IMR-90 (cell line): ENCODE data around the gene PUS3. TPM values are rescaled to one million over a fixed set of nuclear protein-coding genes. Genes with fewer than 3 reads are reported as not detected.

ENCODE experiments used
- ATAC-seq: fragments of 200-7000 bp; cut with Tn5 transposase; 2 replicates; pipeline ENCODE4 v1.9.1; 2020; ENCODE audit warnings: low read depth, mild to moderate bottlenecking, moderate library complexity
- BruUV-seq: library from RNA; stranded (reverse); fragments of 400-500 nt; replicated peaks from 2 replicates; lab custom pipeline; 2021; lab: Mats Ljungman, UMichigan
- CTCF ChIA-PET: fragments of 300-600 bp; formaldehyde crosslinking; extraction: SDS; loops from one replicate; lab custom pipeline; 2021; ENCODE audit warnings: antibody characterized with exemption; lab: Yijun Ruan, JAX
- POLR2A ChIA-PET: fragments of 300-600 bp; sonication (Branson Sonifier 250); formaldehyde crosslinking; loops from one replicate; lab custom pipeline; 2022; ENCODE audit warnings: antibody characterized with exemption; ENCODE audit not compliant: unreplicated experiment; lab: Charles Lee
- DNase-seq: peaks from one replicate; pipeline ENCODE4 v3.0.0; 2013
- H2AFZ ChIP-seq: replicated peaks from 2 replicates; pipeline ENCODE3; 2013; ENCODE audit warnings: low read length, mild to moderate bottlenecking; ENCODE audit not compliant: poor library complexity
- H2AK5ac ChIP-seq: 2 replicates; pipeline ENCODE4 v1.6.1; 2013; ENCODE audit warnings: low read depth, low read length, inconsistent platforms
- H2AK9ac ChIP-seq: replicated peaks from 2 replicates; pipeline ENCODE3; 2013; ENCODE audit warnings: mild to moderate bottlenecking, low read depth, low read length, moderate library complexity; ENCODE audit not compliant: poor library complexity
- H2BK120ac ChIP-seq: 2 replicates; pipeline ENCODE4 v1.6.1; 2013; ENCODE audit warnings: low read depth, low read length, inconsistent platforms
- H2BK15ac ChIP-seq: 3 replicates; pipeline ENCODE4 v1.6.1; 2013; ENCODE audit warnings: low read depth, low read length, inconsistent platforms
- H2BK20ac ChIP-seq: 2 replicates; pipeline ENCODE4 v1.6.1; 2013; ENCODE audit warnings: low read depth, mild to moderate bottlenecking, inconsistent platforms, low read length, moderate library complexity
- H2BK5ac ChIP-seq: 2 replicates; pipeline ENCODE4 v1.6.1; 2013; ENCODE audit warnings: mild to moderate bottlenecking, low read depth, low read length, inconsistent platforms; ENCODE audit not compliant: poor library complexity, severe bottlenecking
- H3K14ac ChIP-seq: replicated peaks from 2 replicates; pipeline ENCODE4 v1.6.1; 2013; ENCODE audit warnings: low read depth, low read length, inconsistent platforms
- H3K18ac ChIP-seq: 2 replicates; pipeline ENCODE4 v1.6.1; 2013; ENCODE audit warnings: low read depth, low read length, control low read depth
- H3K23ac ChIP-seq: 2 replicates; pipeline ENCODE4 v1.6.1; 2013; ENCODE audit warnings: low read depth, low read length, inconsistent platforms
- H3K27ac ChIP-seq: 2 replicates; pipeline ENCODE4 v1.5.1; 2013; ENCODE audit warnings: mild to moderate bottlenecking, control low read depth, low read length; ENCODE audit not compliant: insufficient read depth
- H3K27me3 ChIP-seq: 2 replicates; pipeline ENCODE4 v1.6.1; 2013; ENCODE audit warnings: low read length; ENCODE audit not compliant: control insufficient read depth, insufficient read depth
- H3K36me3 ChIP-seq: 2 replicates; pipeline ENCODE4 v1.6.1; 2013; ENCODE audit warnings: low read length, mixed read lengths; ENCODE audit not compliant: control insufficient read depth, insufficient read depth
- H3K4ac ChIP-seq: 2 replicates; pipeline ENCODE4 v1.6.1; 2013; ENCODE audit warnings: low read depth, low read length, inconsistent platforms
- H3K4me1 ChIP-seq: 2 replicates; pipeline ENCODE4 v1.6.1; 2013; ENCODE audit warnings: low read length, mixed read lengths; ENCODE audit not compliant: control insufficient read depth, insufficient read depth
- H3K4me2 ChIP-seq: 2 replicates; pipeline ENCODE4 v1.6.1; 2013; ENCODE audit warnings: low read depth, mild to moderate bottlenecking, control low read depth, low read length, moderate library complexity
- H3K4me3 ChIP-seq: 2 replicates; pipeline ENCODE4 v1.5.1; 2013; ENCODE audit warnings: low read depth, mild to moderate bottlenecking, control low read depth, low read length, moderate library complexity; ENCODE audit not compliant: insufficient read depth
- H3K56ac ChIP-seq: 2 replicates; pipeline ENCODE4 v1.6.1; 2013; ENCODE audit warnings: low read length, inconsistent platforms; ENCODE audit not compliant: insufficient read depth; ENCODE audit errors: extremely low read depth
- H3K79me1 ChIP-seq, 2 experiments: 2 replicates each; pipeline ENCODE4 v1.6.1; 2013; ENCODE audit warnings: low read length in 2 of 2, inconsistent platforms in 1 of 2, low read depth in 1 of 2
- H3K9ac ChIP-seq: 2 replicates; pipeline ENCODE4 v1.6.1; 2013; ENCODE audit warnings: low read depth, low read length, control low read depth
- H3K9me1 ChIP-seq: 2 replicates; pipeline ENCODE4 v1.6.1; 2013; ENCODE audit warnings: low read length, inconsistent platforms; ENCODE audit not compliant: insufficient read depth
- H3K9me3 ChIP-seq: 2 replicates; pipeline ENCODE4 v1.6.1; 2013; ENCODE audit warnings: low read length; ENCODE audit not compliant: control insufficient read depth, insufficient read depth
- H4K20me1 ChIP-seq: 2 replicates; pipeline ENCODE4 v1.6.1; 2013; ENCODE audit warnings: low read length, inconsistent platforms; ENCODE audit not compliant: insufficient read depth
- H4K5ac ChIP-seq: 2 replicates; pipeline ENCODE4 v1.6.1; 2013; ENCODE audit warnings: mild to moderate bottlenecking, low read depth, low read length, control low read depth
- H4K8ac ChIP-seq, 2 experiments: 2 replicates each; pipeline ENCODE4 v1.6.1; 2013; ENCODE audit warnings: low read depth in 2 of 2, low read length in 2 of 2, control low read depth in 1 of 2, inconsistent platforms in 1 of 2
- H4K91ac ChIP-seq: 2 replicates; pipeline ENCODE4 v1.6.1; 2013; ENCODE audit warnings: low read depth, low read length, inconsistent platforms; ENCODE audit not compliant: insufficient read depth
- BHLHE40 ChIP-seq: fragments of 150-350 bp; IDR thresholded peaks from 2 replicates; pipeline ENCODE4 v1.6.1; 2016; ENCODE audit warnings: mild to moderate bottlenecking, low read depth, low read length
- MAFK ChIP-seq: IDR thresholded peaks from 2 replicates; pipeline ENCODE4 v1.6.1; 2012; ENCODE audit warnings: low read depth, low read length, improper control_type of control experiment
- WGBS, 2 experiments: methylation state at CpG; one replicate each; pipeline versions ENCODE4 v1.1.5 to v1.1.7; 2013; ENCODE audit warnings: missing lambda C conversion rate in 2 of 2; ENCODE audit not compliant: insufficient read length in 1 of 2; ENCODE audit errors: extremely low coverage in 2 of 2; 5-methylcytosine and 5-hydroxymethylcytosine counted together
- dilution Hi-C: fragments of 300-500 bp; cut with HindIII; formaldehyde crosslinking; loops from one replicate; pipeline ENCODE4 v1.14.3; 2018; ENCODE audit warnings: low sequenced_read_pairs; ENCODE audit not compliant: unreplicated experiment
- in situ Hi-C: fragments of 300-500 bp; cut with MboI; formaldehyde crosslinking; loops from 3 replicates; pipeline ENCODE4 v1.14.3; 2019; ENCODE audit warnings: low sequenced_read_pairs, inconsistent platforms, mixed read lengths
- intact Hi-C: fragments of 100-400 bp; cut with micrococcal nuclease; formaldehyde crosslinking; loops from 2 replicates; pipeline ENCODE4 v1.10.0; 2022
- polyA plus RNA-seq, 3 experiments: library from polyadenylated mRNA; depleted of rRNA; stranded (reverse); fragments of >200 nt; gene quantifications; 2 replicates each; pipeline ENCODE4 v1.2.3, GENCODE V29; 2012; ENCODE audit warnings: low replicate concordance in 1 of 3
- total RNA-seq: library from RNA; depleted of rRNA; stranded (reverse); fragments of >200 nt; gene quantifications from 2 replicates; pipeline ENCODE4 v1.2.3, GENCODE V29; 2012

PUS3 gene
- total and polyA plus RNA-seq, 2 of the 4 experiments (the other 2 are of a cell fraction), result 6.1 to 11.7 TPM

DNA sequence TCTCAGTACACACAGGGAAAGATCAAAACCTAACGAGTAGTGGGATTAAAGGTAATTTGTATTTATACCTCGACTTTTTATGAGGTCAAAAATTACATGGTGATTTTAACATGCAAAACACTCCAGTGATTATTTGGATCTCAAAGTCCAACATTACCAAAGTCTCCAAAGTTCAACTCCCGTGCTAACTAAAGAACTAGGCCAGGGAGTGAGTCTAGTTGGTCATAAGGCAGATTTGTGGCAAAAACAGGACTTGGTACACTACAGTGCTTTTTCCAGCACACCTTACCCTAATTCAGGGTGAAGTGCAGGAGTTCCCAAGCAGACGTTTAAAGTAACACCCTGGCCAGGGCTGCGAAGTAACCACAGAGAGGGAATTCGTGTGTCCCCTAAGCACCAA, 1.1 kb downstream of the PUS3 start:
- CTCF ChIA-PET, result no interaction called here
- no peak overlapping the region for H3K18ac ChIP-seq
- H3K9ac ChIP-seq, result no peak overlapping the region
- POLR2A ChIA-PET, result no interaction called here
- peaks cover 15 to 30% of the 10 kb centered on the region in 2 experiments; a peak in 3 of 4 replicates for H3K79me1 ChIP-seq
- no peak overlapping the region for H3K23ac ChIP-seq
- no peak for TF ChIP-seq BHLHE40
- TF ChIP-seq MAFK, result no peak
- peaks cover 16% of the 10 kb centered on the region for H3K27me3 ChIP-seq
- no CpG with 5 or more reads among the region's 6 CpGs for WGBS, 2 experiments
- no peak overlapping the region for H4K5ac ChIP-seq
- 0 out of 2 replicates have a peak, but pooled peaks cover 2% of the 10 kb centered on the region for H3K4me1 ChIP-seq
- no peak for DNase-seq
- H2AFZ ChIP-seq, result no peak overlapping the region
- H4K91ac ChIP-seq, result no peak overlapping the region
- BruUV-seq, result no TSS peak
- H4K20me1 ChIP-seq, result no peaks in the 10 kb centered on the region
- no peak overlapping the region for H2BK20ac ChIP-seq
- intact Hi-C loops, result no loop called here
- in situ Hi-C loops, result no loop called here
- H3K27ac ChIP-seq, result no peak overlapping the region
- no peak for ATAC-seq
- H3K14ac ChIP-seq, result no peak overlapping the region
- no peak overlapping the region for H2BK15ac ChIP-seq
- peaks cover 3% of the 10 kb centered on the region; the same call in 1 of the 2 replicates for H3K9me3 ChIP-seq
- no peak overlapping the region for H2BK5ac ChIP-seq
- H4K8ac ChIP-seq, result no peak overlapping the region
- H3K4ac ChIP-seq, result no peak overlapping the region
- H3K9me1 ChIP-seq, result no peaks in the 10 kb centered on the region; the same call in 1 of the 2 replicates
- peaks cover 7% of the 10 kb centered on the region for H3K36me3 ChIP-seq
- dilution Hi-C loops, result loop anchor here (25.0 kb wide), 1 partner anchor 310 kb away; the partner anchor contains the start of genes FAM118B and RPUSD4
- no peak overlapping the region for H2AK5ac ChIP-seq
- peak overlapping the region; percentile 17; the same call in 1 of the 2 replicates for H3K4me2 ChIP-seq
- H3K56ac ChIP-seq, result no peak overlapping the region
- no peak overlapping the region for H2BK120ac ChIP-seq
- H2AK9ac ChIP-seq, result no peak overlapping the region
- no peak overlapping the region for H3K4me3 ChIP-seq
